HG02870 (cell line): ENCODE results near the gene PRDM15.

Experiments used
- ATAC-seq: cut with Tn5 transposase; IDR thresholded peaks from one replicate; pipeline ENCODE4 v1.9.1; 2021; ENCODE audit warnings: mild to moderate bottlenecking, moderate library complexity; ENCODE audit not compliant: unreplicated experiment

The PRDM15 gene

GRCh38 chr21:41864311-41865001 lies 14.7 kb downstream of the PRDM15 start:
- no peak for ATAC-seq

DNA sequence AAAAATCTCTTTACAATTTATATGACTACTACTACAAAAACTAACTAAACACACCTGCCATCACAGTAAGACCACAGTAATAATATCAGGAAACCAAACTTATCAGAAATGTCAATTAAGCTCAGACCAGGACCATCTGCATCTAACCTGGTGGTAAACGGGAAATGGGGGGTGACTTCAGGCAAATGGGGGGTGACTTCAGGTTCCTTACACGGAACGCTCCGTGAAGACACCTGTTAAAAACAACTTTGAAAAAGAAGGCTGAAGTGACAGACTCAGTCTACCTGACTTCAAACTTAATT lies 15.8 kb downstream of the PRDM15 start:
- ATAC-seq = no peak

- no peak for ATAC-seq
Measured at GRCh38 chr21:41861987-41862386, 17.2 kb downstream of the PRDM15 start.

- ATAC-seq = no peak
Measured at GRCh38 chr21:41861255-41861654, 17.9 kb downstream of the PRDM15 start.

DNA sequence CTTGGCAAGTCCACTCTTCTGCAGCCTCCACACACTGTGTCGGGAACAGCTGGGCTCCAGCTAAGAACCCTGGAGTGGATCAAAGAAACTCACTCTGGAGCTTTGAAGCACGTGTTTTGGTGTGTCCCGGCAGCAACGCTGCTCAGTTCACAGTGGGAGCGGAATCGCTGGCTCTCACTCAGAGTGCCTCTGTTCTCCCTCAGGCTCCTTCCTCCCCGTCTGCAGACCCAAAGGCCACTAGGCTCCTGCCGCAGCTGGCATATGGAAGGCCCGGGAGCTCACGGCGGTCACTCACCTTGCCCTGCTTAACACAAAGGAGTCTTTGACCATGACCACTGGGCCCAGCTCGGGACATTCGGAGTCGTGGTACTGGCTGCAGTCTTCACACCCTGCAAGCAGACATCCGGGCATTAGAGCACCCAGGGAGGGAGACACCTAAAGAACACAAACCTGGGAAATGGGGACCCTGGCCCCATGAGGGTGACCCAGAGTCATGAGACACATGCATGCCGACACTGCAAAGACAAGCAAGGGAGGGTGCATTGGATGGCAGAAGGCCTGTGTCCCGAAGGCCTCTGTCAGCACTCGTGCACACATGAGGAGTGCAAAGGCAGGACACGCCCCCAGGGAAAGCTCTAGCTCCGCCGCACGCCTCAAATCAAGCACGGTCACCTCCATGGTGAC lies 19.7 kb downstream of the PRDM15 start:
- ATAC-seq = no peak

- ATAC-seq = no peak
Measured at GRCh38 chr21:41858466-41859296, 20.5 kb downstream of the PRDM15 start.

- no peak for ATAC-seq
Measured at GRCh38 chr21:41857771-41858300, 21.3 kb downstream of the PRDM15 start.

DNA sequence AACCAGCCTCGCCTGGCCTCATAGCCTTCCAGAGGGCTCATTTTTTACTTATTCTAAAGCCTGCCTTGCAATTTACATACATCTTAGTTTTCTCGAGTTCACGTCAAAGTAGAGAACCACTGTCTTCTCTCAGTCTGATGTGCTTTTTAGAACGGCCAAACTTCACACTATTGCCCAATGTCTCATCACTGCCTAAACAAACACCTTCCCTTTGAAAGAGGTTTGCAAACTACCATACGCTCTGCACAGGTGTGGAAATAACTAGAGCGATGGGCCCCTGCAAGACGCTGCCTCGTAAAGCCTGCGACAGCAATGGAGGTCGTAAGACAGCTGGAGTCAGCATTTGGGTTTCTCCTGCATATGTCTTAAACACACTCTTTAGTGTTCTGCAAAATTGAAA lies 22.6 kb downstream of the PRDM15 start:
- ATAC-seq = no peak

DNA sequence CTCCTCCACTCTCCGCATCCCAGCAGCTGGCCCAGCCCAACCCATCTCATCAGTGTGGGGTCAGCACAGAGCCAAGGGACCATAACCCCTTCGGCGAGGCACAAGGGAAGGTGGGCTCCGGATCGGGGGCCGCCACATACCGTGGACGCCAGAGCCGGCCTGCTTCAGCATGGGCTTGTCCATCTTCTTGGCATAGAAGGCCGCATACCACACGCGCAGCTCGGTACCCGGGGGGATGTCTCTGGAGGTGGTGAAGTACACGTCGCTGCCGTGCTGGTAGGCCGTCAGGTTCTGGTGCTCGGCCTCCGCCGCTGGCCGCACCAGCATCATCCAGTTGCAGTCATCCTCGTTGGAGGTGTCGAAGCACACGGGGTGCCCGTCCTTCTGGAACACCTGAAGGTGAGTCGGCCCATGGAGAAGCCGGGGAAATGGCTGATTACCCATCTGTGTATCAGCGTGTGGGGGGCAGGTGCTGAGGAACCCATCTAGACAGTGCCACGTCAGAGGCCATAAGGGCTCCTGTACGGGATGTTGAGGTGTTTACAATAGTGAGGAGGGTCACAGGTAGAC lies 24.6 kb downstream of the PRDM15 start:
- ATAC-seq = no peak

DNA sequence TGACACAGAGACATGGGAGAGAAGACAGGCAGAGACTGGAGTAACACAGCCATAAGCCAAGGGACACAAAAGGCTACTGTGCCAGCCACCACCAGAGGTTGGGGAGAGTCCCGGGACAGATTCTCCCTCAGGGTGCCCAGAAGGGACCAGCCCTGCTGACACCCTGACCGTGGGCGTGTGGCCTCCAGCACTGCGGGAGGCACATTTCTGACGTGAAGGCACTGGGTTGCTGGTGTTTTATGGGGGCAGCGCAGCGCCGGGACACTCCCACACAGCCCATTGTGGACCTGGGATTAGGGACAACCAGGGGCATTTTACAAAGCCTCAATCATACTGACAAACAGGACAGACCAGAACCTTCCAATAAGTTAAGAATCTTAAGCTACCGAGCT lies 26.2 kb downstream of the PRDM15 start:
- no peak for ATAC-seq

DNA sequence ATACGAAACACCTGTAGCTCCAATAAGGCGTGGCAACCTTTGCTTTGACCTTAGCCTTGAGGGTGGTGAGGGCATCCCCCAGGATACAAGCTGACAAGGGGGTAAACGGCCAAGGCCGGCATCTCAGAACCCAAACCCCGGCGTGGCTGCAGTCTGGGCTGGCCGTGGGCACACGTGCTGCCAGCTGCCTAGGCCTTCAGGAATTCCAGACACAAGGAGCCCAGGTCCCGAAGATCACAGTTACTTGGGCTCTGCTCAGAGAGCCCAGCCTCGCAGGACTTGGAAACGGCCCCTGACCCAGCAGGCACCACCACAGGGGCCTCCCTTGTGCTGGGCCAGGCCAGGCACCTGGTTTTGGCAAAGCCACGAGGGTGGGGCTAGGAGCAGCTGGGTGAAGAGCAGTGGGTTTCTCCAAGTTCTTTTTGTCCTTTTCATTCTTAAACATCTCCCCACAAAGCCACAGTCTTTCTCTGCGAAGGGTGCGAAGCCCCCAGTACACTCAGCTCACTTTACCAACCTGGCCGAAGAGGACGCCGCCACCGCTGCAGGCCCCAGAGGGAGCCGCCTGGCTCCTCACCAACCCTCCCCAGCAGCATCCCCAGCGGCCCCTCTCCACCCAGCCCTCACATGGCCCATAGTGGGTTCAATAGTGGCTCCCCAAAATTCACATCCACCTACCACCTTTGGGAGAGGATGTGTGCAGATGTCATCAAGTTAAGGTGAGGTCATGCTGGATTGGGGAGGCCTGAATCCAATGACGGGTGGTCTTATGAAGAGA lies 26.8 kb downstream of the PRDM15 start:
- ATAC-seq = no peak

DNA sequence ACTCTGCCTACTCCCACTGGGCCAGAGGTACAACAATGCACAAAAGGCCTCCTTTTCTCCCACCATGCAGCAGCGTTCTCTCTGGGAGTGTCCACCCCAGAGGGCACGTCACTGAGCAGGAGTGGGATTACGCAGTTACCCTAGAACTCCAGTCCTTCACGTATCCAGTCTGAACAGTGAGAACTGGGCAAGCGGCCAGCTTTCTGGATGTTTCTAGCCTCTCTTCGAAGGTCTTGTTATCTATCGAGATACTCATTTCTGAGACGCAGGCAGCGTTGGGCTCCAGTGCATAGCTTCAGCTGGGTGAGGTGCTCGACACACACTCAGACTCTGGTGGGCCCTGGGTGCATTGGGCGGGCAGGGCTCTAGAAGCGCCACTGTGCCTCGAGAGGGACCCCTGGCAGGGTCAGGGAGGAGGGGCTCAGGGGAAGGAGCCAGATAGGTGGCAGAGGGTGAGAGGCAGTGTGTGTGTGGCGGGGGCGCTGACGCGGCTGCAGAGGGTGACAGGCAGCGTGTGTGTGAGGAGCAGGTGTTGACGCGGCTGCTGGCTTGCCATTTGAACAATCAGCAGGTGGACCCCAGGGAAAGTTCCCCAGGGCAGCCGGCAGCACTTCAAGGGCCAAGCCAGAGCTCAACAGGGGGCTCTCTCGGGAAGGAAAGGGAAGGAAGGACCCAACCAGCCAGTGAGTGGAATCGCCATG lies 27.9 kb downstream of the PRDM15 start:
- no peak for ATAC-seq

- no peak for ATAC-seq
Measured at GRCh38 chr21:41850085-41850484, 29.1 kb downstream of the PRDM15 start.

GRCh38 chr21:41848958-41849580 lies 30.1 kb downstream of the PRDM15 start:
- ATAC-seq = no peak

DNA sequence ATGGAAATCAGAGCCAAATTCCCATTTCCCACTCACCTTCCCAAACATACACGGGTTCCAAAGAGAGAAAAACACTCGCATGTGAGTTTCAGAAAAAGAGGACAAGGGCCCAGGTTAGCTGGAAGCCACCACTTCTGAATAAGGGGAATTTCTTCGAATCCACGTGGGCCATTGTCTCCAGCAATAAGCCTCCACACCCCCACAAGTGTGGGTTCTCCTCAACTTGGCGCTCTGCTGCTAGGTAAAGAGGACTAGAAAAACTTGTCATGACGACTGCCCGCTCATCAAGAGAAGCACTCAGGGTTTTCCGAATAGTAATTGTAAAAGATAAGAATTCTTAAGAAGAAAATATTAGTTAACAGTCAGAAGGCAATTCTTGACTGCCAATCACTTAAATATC lies 30.6 kb downstream of the PRDM15 start:
- no peak for ATAC-seq

- no peak for ATAC-seq
Measured at GRCh38 chr21:41847066-41847804, 31.9 kb downstream of the PRDM15 start.

DNA sequence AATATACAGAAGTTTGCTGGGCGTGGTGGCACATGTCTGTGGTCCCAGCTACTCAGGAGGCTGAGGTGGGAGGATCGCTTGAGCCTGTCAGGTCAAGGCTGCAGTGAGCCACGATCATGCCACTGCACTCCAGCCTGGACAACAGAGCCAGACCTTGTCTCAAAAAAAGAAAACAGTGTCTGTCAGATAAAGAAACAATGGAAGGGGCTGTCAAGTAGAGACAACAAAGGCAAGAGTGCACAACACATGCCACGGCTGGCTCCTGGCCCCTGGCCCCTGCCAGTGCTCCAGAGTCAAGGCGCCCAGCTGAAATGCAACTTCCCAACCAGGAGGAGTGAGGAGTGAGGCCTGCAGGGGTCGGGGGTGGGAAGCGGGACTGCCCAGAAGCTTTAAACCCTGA lies 32.6 kb downstream of the PRDM15 start:
- no peak for ATAC-seq

DNA sequence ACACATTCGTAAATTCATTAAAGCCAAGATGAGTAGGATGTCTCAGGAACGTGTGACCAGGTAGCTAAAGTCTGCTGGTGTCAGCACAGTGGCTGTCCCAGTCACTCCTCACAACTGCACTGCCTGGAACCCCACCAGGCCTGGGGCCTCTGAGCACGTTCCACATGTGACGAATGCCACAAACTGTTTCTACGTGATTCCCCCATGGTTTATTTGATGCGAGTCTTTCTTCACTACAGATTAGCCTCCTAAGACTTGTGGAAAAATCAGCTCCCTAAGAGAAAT lies 33.2 kb downstream of the PRDM15 start:
- ATAC-seq = no peak
